K562 (cell line): ENCODE measurements around the gene TNF. TPM values are rescaled to one million over a fixed set of nuclear protein-coding genes. Genes with fewer than 3 reads are reported as not detected.
A peak's percentile ranks its signal among the peaks of the same experiment; 100 is the strongest.

Source experiments
- CHCHD3 ChIP-seq: fragments of 250-450 bp; sonication (Bioruptor Pico); IDR thresholded peaks from 2 replicates; pipeline ENCODE4 v2.1.2; 2022; ENCODE audit warnings: mild to moderate bottlenecking
- EP400 ChIP-seq: fragments of 450-650 bp; IDR thresholded peaks from 2 replicates; pipeline ENCODE4 v1.6.1; 2017; ENCODE audit warnings: antibody characterized with exemption, mild to moderate bottlenecking, moderate library complexity
- FOSL1 ChIP-seq: fragments of 200-800 bp; sonication (Bioruptor generic); conservative IDR thresholded peaks from 2 replicates; pipeline ENCODE4 v1.6.1; 2016; ENCODE audit warnings: missing genetic modification characterization, missing compliant biosample characterization
- FOXA1 ChIP-seq: fragments of 450-650 bp; IDR thresholded peaks from 2 replicates; pipeline ENCODE4 v1.6.1; 2016; ENCODE audit warnings: mild to moderate bottlenecking, borderline replicate concordance
- HBP1 ChIP-seq: fragments of 450-650 bp; formaldehyde crosslinking; IDR thresholded peaks from 2 replicates; pipeline ENCODE4 v1.4.0; 2022; ENCODE audit warnings: missing genetic modification characterization
- HNRNPLL ChIP-seq: fragments of 200-400 bp; formaldehyde crosslinking; IDR thresholded peaks from 2 replicates; pipeline ENCODE4 v1.6.1; 2017; ENCODE audit warnings: low read length, low read depth, mild to moderate bottlenecking; ENCODE audit not compliant: poor library complexity, severe bottlenecking
- KAT7 ChIP-seq: sonication (generic); formaldehyde crosslinking; IDR thresholded peaks from 2 replicates; pipeline ENCODE4 v1.8.0; 2022; ENCODE audit warnings: missing genetic modification reagents, mild to moderate bottlenecking, borderline replicate concordance
- LEF1 ChIP-seq: fragments of 450-650 bp; IDR thresholded peaks from 2 replicates; pipeline ENCODE4 v1.6.1; 2016; ENCODE audit warnings: mild to moderate bottlenecking
- NFRKB ChIP-seq: fragments of 450-650 bp; IDR thresholded peaks from 2 replicates; pipeline ENCODE4 v1.6.1; 2016; ENCODE audit warnings: low read depth
- NR1H2 ChIP-seq: sonication (generic); formaldehyde crosslinking; IDR thresholded peaks from 2 replicates; pipeline ENCODE4 v1.4.0; 2020; ENCODE audit warnings: mild to moderate bottlenecking, missing genetic modification reagents
- POLR2H ChIP-seq: IDR thresholded peaks from 2 replicates; pipeline ENCODE4 v1.6.1; 2016; ENCODE audit warnings: missing genetic modification characterization, low read depth, mild to moderate bottlenecking, control low read depth, missing compliant biosample characterization, moderate library complexity
- POLR3G ChIP-seq: IDR thresholded peaks from 2 replicates; pipeline ENCODE4 v1.6.1; 2011; ENCODE audit not compliant: insufficient read length, insufficient replicate concordance; ENCODE audit errors: extremely low read depth
- TARDBP ChIP-seq: fragments of 450-650 bp; IDR thresholded peaks from 2 replicates; pipeline ENCODE4 v1.6.1; 2016
- ZBTB49 ChIP-seq: sonication (generic); formaldehyde crosslinking; IDR thresholded peaks from 2 replicates; pipeline ENCODE4 v1.8.0; 2022; ENCODE audit warnings: missing genetic modification reagents, mild to moderate bottlenecking, borderline replicate concordance
- ZBTB5 ChIP-seq: fragments of 450-650 bp; IDR thresholded peaks from 2 replicates; pipeline ENCODE4 v1.6.1; 2017; ENCODE audit warnings: antibody characterized with exemption
- ZNF197 ChIP-seq: fragments of 200-800 bp; sonication (Bioruptor generic); IDR thresholded peaks from 2 replicates; pipeline ENCODE4 v1.6.1; 2016; ENCODE audit warnings: low read depth, missing genetic modification characterization, missing compliant biosample characterization
- ZNF24 ChIP-seq: fragments of 450-650 bp; IDR thresholded peaks from 2 replicates; pipeline ENCODE4 v1.6.1; 2016
- ZNF263 ChIP-seq: sonication (generic); formaldehyde crosslinking; IDR thresholded peaks from 2 replicates; pipeline ENCODE4 v1.8.0; 2022; ENCODE audit warnings: mild to moderate bottlenecking, missing genetic modification reagents, borderline replicate concordance
- ZNF512 ChIP-seq: IDR thresholded peaks from 2 replicates; pipeline ENCODE4 v1.6.1; 2016; ENCODE audit warnings: missing genetic modification characterization, missing compliant biosample characterization
- ZNF644 ChIP-seq: fragments of 200-800 bp; sonication (Bioruptor generic); IDR thresholded peaks from 2 replicates; pipeline ENCODE4 v1.6.1; 2016; ENCODE audit warnings: low read depth, missing genetic modification characterization, missing compliant biosample characterization
- ZNF717 ChIP-seq: fragments of 250-450 bp; sonication (Bioruptor Pico); IDR thresholded peaks from 2 replicates; pipeline ENCODE4 v1.5.0; 2021
- ZNF766 ChIP-seq: fragments of 200-800 bp; sonication (Bioruptor generic); conservative IDR thresholded peaks from 2 replicates; pipeline ENCODE4 v1.6.1; 2016; ENCODE audit warnings: missing genetic modification characterization, missing compliant biosample characterization
- ZNF77 ChIP-seq: fragments of 250-450 bp; sonication (Bioruptor Pico); IDR thresholded peaks from 2 replicates; pipeline ENCODE4 v1.5.0; 2020
- polyA plus RNA-seq, 8 experiments: library from polyadenylated mRNA; depleted of rRNA in 4 of 8; stranded (reverse) in 5 of 8; unstranded in 3 of 8; fragments of >200 nt; fragmentation: Nextera tagmentation in 2 of 8; fragmentation: Illumina TruSeq in 1 of 8; extraction: Ambion mirVana in 2 of 8; extraction: Trizol in 1 of 8; gene quantifications; 2 replicates each; pipeline versions ENCODE4 v1.2.1 to v1.2.3, GENCODE V29; 2011 to 2014; ENCODE audit warnings: inconsistent platforms in 1 of 8, missing spikeins in 1 of 8
- total RNA-seq, 7 experiments: library from RNA; depleted of rRNA in 6 of 7; stranded (reverse); fragments of >200 nt in 6 of 7; fragmentation: Illumina TruSeq in 2 of 7; extraction: Trizol in 2 of 7; gene quantifications; 2 replicates each; pipeline versions ENCODE4 v1.2.1 to v1.2.3, GENCODE V29; 2011 to 2021; ENCODE audit warnings: low replicate concordance in 1 of 7

Gene TNF
- total and polyA plus RNA-seq, 9 of the 15 experiments (the other 6 are each of a cell fraction or from before 2014, with no cell fraction given), result 0.08 to 0.40 TPM; not detected in 7

GRCh38 chr6:31541059-31541657 is 34.2 kb upstream of the TNF start (continued):
- TF ChIP-seq ZNF263, result no peak
- peak; percentile 39; the same call in 1 of the 2 replicates for TF ChIP-seq KAT7 (CRISPR knock-in tag)
- no peak for TF ChIP-seq ZNF197 (CRISPR knock-in tag)
- TF ChIP-seq EP400, result no peak
- TF ChIP-seq ZBTB5, result no peak
- no peak for TF ChIP-seq ZNF24
- no peak for TF ChIP-seq ZNF717
- 0 out of 2 replicates have a peak, but pooled peaks have one; percentile 7 for TF ChIP-seq ZNF766 (CRISPR knock-in tag)
- TF ChIP-seq CHCHD3 (CRISPR knock-in tag), result no peak
- TF ChIP-seq FOSL1 (tag), result 0 out of 2 replicates have a peak, but pooled peaks have one; percentile 24
- no peak for TF ChIP-seq NR1H2 (CRISPR knock-in tag)
- TF ChIP-seq ZNF77, result no peak
- TF ChIP-seq ZNF512, result no peak
- no peak for TF ChIP-seq POLR2H (tag)
- 0 out of 2 replicates have a peak, but pooled peaks have one; percentile 50 for TF ChIP-seq ZNF644 (tag)
- 0 out of 2 replicates have a peak, but pooled peaks have one; percentile 34 for TF ChIP-seq ZBTB49
- TF ChIP-seq LEF1, result peak; percentile 10; the same call in 1 of the 2 replicates
- TF ChIP-seq NFRKB, result no peak
- no peak for TF ChIP-seq FOXA1
- TF ChIP-seq POLR3G, result no peak
- TF ChIP-seq TARDBP, result peak; percentile 20; the same call in 1 of the 2 replicates
- TF ChIP-seq HBP1 (CRISPR knock-in tag), result no peak
- peak; percentile 42 for TF ChIP-seq HNRNPLL
